GM19043 (cell line): Measurements from ENCODE around the gene ASIC3.
"Not testable (repeated sequence)": the region's sequence is repeated elsewhere in the genome, so short reads cannot be mapped to it uniquely, and the experiment has no call there.

Experiments used
- ATAC-seq: cut with Tn5 transposase; IDR thresholded peaks from one replicate; pipeline ENCODE4 v1.9.1; 2021; ENCODE audit warnings: low read depth; ENCODE audit not compliant: unreplicated experiment

The ASIC3 gene

DNA sequence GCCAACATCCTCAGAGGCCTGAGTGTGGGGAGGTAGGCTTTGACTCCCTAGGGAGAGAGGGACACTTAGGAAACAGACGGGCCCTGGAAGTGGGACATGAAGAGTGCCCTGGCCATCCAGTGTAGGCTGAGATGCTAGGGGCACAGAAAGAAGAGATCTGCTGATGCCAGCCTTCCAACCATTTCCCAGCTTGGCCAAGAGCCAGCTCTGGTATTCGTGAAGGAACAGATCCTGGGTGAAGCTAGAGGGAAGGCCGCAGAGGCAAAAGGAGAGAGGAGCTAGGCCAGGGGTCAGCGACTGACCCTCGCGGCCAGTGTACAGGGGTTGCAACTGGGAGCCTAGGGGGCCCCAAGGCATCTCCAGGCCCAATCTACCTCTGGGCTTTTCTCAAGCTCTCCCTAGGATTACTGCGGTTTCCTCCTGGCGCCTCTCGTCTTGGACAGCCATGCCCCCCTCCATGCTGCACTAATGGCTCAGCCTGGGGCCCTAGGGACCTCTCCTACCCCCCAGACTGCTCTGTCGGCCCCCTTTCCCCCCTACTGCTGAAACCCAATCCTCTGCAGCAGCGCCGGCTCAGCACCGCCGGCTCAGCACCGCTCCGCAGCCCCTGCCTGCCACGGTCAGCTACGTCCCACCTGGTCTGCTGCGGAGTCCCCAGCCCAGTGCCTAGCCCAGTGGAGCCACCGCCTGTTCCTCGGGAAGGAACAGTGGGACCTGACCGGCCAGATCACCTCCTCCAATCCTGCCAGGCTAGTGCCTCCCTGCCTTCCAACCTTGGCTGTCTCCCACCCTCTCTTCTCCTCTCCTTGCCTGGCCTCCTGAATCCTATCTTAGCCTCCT is at the start of gene ASIC3:
Gene ASIC3, plus strand, starts transcription at position 556 of the 840 bp plus-strand sequence. CDS start 355 bp downstream, outside the sequence.
- ATAC-seq, result no peak

DNA sequence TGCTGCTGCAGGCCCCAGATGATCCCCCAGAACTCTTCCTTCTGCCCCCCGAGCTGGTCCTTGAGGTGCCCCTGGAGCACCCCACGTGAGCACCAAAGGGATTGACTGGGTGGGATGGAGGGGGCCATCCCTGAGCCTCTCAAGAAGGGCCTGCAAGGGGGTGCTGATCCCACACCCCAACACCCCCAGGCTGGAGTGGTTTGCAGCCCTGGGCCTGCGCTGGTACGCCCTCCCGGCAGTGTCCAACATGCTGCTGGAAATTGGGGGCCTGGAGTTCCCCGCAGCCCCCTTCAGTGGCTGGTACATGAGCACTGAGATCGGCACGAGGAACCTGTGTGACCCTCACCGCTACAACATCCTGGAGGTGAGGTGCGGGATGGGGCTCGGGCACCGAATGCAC is 49.3 kb upstream of the ASIC3 start:
- ATAC-seq, result no peak

DNA sequence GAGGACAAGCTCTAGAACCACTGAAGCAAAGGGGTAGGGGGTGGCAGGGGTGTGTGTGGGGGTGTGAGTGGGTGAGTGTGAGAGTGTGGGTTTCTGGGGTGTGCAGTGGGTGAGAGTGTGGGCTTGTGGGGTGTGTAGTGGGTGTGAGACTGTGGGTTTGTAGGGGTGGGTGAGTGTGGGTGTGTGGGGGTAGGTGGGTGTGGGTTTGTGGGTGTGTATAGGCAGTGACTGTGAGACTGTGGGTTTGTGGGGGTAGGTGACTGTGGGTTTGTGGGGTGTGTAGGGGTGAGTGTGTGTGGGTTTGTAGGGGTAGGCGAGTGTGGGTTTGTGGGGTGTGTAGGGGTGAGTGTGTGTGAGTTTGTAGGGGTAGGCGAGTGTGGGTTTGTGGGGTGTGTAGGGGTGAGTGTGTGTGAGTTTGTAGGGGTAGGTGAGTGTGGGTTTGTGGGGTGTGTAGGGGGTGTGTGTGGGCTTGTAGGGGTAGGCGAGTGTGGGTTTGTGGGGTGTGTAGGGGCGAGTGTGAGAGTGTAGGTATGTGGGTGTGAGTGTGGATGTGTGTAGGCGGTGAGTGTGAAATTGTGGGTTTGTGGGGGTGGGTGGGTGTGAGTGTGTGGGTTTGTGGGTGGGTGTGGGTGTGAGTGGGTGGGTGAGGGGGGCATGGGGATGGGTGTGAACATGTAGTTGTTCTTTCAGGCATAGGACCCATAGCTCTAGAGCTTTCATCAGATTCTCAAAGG is 48.7 kb upstream of the ASIC3 start:
- no peak for ATAC-seq

DNA sequence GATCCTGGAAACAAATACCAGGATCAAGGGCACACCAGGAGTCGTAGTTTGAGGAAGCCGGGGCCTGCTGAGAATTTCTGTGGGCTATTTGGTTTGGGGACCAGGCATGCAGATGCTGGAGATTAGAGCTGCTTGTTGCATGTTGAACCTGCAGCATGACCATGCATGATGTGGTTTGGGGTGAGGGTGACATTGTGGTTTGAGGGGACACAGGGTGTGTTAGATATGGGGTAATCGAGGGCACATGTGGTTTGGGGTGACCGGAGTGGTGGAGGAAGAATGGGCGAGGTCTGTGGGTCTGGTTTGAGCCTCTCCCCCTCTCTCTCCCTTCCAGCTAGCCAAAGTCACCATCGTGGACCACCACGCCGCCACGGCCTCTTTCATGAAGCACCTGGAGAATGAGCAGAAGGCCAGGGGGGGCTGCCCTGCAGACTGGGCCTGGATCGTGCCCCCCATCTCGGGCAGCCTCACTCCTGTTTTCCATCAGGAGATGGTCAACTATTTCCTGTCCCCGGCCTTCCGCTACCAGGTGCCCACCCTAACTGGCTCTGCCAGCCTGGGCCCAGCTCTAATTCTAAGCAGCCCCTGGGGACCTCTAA is 47.3 kb upstream of the ASIC3 start:
- no peak for ATAC-seq

DNA sequence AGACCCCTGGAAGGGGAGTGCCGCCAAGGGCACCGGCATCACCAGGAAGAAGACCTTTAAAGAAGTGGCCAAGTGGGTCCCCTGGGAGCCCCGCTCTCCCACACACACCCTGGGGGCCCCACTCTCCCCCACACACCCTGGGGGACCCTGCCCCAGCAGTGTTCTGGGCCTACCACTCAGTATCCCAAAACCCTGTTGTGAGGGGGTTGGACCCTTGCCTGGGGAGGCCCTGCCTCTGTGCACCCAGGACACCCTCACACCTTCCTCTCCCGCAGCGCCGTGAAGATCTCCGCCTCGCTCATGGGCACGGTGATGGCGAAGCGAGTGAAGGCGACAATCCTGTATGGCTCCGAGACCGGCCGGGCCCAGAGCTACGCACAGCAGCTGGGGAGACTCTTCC is 46.8 kb upstream of the ASIC3 start:
- no peak for ATAC-seq

DNA sequence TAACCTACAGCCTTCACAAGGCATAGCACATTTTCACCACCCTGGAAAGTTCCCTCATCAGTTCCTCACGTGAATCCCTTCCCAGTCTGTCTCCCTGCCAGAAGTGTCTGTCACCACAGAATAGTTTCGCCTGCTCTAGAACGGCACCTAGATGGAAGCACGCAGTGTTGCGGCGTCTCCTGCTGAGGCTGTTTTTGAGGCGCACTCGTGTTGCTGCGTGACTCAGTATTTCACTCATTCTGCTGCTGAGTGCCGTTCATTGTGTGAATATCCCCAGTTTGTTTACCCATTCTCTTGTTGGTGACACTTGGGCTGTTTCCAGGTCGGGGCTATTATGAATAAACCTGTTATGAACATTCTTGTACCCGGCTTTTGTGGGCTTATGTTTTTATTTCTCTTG is 44.8 kb upstream of the ASIC3 start:
- no peak for ATAC-seq

DNA sequence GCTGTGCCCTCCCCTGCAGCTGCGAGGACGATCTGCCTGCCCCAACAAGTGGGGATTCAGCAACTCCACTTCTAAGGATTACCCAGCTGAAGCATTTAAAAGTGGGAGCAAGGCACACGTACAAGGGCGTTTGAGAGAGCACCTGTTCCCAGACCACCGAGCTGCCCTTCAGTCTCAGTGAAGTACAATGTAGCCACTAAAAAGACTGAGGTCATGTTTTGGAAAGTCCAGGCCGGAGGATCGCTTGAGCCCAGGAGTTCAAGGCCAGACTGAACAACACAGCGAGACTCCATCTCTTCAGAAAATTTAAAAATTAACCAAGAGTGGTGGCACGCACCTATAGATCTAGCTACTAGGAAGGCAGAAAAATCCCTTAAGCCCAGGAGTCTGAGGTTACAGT is 42.8 kb upstream of the ASIC3 start:
- no peak for ATAC-seq

DNA sequence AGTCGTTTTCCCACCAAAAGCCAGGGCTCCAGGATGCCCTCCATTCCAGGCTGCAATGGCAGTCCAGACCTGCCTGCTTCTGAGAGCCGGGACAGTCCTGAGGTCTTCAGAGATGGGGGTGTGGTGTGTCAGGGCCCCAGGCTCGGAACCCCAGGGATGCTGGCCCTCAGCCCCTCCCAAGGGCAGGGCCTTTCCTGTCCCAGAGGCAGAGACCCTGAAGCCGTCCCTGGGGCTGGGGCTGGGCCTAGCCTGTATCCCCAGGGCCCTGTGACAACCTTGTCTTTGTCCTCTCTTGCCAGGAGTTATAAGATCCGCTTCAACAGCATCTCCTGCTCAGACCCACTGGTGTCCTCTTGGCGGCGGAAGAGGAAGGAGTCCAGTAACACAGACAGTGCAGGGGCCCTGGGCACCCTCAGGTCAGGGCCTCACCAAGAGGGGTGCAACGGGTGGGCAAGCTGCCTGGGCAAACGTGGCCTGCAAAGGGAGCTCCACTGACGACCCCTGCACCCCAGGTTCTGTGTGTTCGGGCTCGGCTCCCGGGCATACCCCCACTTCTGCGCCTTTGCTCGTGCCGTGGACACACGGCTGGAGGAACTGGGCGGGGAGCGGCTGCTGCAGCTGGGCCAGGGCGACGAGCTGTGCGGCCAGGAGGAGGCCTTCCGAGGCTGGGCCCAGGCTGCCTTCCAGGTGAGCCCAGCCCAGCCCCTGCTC is 41.6 kb upstream of the ASIC3 start:
- no peak for ATAC-seq

DNA sequence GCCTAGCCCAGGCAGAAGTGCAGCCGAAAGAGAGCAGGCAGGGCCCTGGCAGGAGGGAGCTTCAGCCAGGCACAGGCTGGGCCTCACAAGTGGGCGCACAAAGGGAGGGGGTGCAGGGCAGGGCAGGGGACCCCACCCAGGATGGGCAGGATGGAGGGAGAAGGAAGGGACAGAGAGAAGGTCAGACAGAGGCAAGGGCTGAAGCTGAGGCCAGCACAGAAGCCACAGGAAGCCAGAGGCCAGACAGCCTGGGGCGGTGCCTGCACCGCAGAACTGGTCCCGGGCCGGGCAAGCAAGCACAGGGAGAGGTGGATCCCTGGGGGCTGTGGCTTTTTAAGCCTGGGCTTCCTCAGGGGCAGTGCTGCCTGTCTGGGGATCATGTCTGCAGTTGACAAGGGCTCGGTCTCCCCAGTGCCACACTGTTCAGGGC is 40.8 kb upstream of the ASIC3 start:
- ATAC-seq, result no peak

DNA sequence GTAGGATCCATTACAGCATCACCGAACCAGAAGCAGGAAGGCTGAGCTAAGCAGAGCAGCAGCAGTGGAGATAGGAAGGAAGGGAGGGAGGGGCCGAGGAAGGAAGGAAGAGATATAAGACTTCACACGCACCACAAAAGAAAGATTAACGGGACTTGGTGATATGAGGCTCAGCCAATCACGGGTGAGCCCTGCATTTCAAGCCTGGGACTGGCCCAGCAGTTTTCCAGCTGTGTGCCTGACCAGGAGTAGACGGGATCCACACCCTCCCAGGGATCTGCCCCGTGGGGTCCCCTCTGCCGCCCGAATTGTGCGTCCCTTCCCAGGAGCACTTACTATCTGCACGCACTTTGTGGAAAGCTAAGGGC is 40.2 kb upstream of the ASIC3 start:
- ATAC-seq, result no peak

DNA sequence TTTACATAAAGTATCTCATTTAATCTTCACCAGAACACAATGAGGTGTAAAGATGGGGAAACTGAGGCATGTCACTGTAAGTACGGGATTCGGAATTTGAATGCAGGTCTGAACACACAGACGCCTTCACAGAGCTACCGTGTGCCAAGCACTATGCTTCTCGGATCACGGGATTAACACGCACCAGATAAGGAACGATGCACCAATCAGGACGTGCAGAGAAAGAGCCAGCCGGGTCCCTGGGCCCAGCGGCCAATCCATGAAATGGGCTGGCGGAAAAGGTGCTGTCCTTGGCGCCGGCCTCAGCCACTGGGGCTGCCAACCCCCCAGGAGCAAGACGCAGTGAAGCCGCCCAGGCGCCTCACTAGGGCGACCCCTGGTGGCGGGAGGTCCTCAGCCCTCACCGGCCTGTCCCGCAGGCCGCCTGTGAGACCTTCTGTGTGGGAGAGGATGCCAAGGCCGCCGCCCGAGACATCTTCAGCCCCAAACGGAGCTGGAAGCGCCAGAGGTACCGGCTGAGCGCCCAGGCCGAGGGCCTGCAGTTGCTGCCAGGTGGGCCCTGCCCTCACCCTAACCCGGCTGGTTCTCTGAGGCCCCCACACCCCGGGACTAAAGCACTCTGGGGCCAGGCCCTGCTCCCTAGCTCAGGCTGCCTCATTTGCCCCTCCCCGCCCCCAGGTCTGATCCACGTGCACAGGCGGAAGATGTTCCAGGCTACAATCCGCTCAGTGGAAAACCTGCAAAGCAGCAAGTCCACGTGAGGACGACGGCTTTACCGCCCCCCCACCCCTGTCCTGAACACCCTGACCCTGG is 39.6 kb upstream of the ASIC3 start:
- peak; percentile 90 for ATAC-seq

DNA sequence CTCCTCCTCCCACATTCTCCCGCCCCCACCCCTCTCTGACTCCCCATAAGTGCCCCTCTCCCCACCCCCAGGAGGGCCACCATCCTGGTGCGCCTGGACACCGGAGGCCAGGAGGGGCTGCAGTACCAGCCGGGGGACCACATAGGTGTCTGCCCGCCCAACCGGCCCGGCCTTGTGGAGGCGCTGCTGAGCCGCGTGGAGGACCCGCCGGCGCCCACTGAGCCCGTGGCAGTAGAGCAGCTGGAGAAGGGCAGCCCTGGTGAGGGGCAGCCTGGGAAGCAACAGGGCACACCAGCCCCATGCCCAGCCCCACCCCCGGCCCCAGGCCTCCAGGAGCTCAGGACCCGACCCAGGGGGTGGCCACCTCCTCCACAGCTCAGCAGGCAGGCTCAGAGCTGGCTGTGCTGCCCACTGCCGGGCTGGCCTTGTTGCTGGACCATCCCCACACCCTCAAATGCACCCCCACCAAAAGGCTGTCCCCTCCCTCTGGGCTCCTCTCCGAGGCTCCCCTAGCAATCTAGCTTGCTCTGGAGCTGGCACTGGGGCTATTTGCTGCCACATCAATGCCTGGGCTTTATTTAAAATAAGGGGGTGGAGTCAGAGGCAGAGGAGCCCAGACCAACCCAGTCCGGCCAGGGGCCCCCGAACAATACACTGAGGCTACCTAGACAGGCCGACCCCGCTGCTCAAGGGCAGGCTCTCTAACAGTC is 38.8 kb upstream of the ASIC3 start:
- ATAC-seq, result no peak

DNA sequence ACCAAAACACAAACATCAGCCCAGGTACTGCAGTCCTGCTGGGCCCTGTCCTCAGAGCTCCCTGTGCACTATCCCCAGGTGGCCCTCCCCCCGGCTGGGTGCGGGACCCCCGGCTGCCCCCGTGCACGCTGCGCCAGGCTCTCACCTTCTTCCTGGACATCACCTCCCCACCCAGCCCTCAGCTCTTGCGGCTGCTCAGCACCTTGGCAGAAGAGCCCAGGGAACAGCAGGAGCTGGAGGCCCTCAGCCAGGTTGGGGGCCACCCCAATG is 38.4 kb upstream of the ASIC3 start:
- ATAC-seq, result no peak

DNA sequence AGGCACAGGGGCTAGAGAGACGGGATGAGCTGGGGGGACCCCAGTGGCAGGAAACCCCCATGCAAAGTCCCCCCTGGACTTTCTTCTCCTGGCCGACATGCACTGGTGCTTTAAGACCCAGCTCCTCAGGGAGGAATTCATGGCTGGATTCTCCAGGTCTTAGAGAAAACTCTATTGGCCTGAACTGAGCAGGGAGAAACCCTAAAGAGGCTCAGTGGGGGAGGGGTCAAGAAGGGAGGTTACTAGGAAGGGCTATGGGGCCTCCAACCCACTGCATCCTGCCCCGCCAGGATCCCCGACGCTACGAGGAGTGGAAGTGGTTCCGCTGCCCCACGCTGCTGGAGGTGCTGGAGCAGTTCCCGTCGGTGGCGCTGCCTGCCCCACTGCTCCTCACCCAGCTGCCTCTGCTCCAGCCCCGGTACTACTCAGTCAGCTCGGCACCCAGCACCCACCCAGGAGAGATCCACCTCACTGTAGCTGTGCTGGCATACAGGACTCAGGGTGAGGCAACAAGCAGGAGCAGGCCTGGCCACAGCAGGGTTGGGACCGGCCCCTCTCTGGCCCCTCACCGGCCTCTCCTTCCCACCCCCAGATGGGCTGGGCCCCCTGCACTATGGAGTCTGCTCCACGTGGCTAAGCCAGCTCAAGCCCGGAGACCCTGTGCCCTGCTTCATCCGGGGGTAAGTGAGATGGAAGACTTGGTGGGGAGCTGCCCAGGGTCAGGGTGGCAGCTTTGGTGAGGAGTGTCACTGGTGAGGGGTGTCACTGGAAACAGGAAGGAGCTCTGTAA is 37.8 kb upstream of the ASIC3 start:
- no peak for ATAC-seq

DNA sequence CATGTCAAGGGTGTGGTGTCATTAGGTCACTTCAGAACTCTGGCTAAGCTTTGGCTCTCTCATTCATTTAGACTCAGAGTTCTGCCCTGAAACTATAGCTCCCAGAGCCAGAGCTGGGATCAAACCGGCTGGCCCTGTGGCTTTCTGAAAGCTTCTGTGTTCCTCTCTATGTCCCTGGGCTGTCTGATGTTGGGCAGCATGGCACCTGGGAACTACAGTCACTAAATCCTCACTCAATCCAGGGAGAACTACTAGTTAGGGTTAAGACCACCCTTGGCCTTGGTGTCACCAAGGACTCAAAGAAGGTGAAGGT is 37.3 kb upstream of the ASIC3 start:
- no peak for ATAC-seq

DNA sequence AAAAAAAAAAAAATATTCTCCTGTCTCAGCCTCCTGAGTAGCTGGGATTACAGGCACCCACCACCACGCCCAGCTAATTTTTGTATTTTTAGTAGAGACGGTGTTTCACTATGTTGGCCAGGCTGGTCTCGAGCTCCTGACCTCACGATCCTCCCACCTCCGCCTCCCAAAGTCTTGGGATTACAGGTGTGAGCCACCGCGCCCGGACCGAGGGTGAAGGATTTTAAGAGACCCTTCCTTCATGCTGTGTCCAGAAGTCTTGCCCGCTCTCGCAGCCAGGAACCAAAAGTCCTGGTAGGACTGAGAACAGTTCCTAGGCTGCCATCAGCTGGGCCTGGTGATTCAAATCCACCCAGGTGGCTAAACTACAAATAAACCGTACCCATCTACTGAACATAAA is 36.7 kb upstream of the ASIC3 start:
- not testable (repeated sequence) for ATAC-seq

DNA sequence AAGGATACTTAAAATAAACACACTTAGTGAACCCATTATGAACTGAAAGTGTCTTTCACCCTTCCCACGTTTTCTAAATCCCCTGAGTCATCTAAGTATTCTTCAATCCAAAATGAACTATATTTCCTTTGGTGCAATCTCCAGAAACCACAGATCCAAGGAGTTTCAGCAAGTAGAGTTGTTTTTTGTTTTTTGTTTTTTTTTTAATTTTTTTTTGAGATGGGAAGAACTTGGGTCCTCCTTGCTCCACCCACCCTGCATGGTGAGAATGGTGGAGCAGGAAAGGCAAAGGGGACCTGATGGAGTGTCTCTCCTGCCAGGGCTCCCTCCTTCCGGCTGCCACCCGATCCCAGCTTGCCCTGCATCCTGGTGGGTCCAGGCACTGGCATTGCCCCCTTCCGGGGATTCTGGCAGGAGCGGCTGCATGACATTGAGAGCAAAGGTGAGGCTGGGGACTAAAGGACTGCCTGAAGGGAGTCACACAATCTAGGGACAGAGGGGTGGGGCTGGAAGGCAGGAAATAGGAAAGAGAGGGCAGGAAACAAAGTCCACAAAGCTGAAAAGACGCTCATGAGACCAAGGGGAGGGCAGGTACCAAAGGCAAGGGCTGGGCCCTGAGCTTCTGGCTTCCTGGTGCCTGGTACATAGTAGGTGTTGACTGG is 36.2 kb upstream of the ASIC3 start:
- ATAC-seq, result no peak

DNA sequence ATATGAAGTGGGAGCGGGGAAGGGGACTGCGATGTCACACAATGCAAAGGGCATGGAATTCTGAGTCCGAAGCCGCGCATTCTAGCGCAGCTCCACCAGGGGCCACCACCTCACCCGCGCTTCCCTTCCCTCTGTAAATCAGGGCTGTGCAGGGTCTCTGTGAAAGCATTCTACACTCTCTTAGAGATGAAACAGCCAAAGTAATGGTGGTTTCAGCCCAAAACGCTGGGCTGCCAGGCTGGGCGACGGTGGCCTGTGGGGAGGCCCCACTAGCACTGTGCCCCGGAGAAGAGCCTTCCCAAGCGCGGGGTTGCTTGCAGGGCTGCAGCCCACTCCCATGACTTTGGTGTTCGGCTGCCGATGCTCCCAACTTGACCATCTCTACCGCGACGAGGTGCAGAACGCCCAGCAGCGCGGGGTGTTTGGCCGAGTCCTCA is 35.4 kb upstream of the ASIC3 start:
- ATAC-seq, result no peak

DNA sequence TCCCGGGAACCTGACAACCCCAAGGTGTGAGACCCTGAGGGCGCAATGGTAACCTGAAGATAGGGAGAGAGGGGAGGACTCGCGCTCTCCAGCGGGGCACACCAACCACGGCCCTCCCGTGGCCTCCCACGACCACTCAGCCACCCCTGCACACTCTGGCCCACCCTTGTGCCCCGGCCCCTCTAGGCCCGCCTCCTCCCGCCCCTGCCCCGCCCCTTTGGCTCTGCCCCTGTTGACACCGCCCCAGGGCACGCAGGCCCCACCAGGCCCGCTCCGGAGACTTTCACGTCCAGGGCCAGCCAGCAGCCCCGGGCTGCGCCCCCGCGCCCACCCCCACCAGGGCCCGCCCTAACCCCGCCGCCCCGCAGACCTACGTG is 35.0 kb upstream of the ASIC3 start:
- no peak for ATAC-seq
